GM18505 (cell line): ENCODE data around the gene SLC18A3.

ENCODE experiments used
- ATAC-seq: cut with Tn5 transposase; IDR thresholded peaks from one replicate; pipeline ENCODE4 v1.9.1; 2021; ENCODE audit not compliant: unreplicated experiment
- POLR2A ChIP-seq: IDR thresholded peaks from 4 replicates; pipeline ENCODE4 v1.6.1; 2011; ENCODE audit warnings: borderline replicate concordance; ENCODE audit not compliant: insufficient read depth, insufficient read length; ENCODE audit errors: extremely low read depth

The SLC18A3 gene

DNA sequence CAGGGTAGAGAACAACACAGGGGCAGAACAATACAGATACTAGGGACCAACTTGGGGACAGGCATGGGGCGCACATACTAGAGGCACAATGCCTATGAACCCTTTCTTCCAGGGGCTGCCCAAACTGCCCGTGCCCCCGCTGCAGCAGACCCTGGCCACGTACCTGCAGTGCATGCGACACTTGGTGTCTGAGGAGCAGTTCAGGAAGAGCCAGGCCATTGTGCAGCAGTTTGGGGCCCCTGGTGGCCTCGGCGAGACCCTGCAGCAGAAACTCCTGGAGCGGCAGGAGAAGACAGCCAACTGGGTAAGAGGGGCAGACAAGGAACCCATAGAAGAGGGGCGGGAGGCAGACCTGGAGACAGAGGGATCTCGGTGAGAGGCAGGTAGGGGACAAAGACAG lies 9.5 kb downstream of the SLC18A3 start:
- no peak for ATAC-seq
- no peak for TF ChIP-seq POLR2A

DNA sequence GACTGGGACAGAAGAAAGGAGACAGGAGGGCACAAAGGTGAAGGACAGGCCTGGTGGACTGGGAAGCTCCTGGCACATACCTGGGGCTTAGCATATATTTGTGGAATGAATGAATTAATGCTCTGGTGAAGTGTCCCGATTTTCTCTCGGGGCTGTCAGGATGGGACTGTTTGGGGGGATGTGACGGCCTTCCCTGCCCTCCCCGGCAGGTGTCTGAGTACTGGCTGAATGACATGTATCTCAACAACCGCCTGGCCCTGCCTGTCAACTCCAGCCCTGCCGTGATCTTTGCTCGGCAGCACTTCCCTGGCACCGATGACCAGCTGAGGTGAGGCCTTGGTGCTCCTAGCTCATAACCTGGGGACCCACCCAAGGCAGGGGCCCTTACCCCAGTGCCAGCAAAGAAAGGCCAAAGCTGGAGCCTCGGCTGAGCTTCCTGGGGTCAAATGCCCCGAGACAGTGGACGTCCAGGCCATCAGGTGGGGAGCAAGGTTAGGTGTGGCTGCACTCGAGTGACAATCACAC lies 10.2 kb downstream of the SLC18A3 start:
- no peak for ATAC-seq
- no peak for TF ChIP-seq POLR2A

DNA sequence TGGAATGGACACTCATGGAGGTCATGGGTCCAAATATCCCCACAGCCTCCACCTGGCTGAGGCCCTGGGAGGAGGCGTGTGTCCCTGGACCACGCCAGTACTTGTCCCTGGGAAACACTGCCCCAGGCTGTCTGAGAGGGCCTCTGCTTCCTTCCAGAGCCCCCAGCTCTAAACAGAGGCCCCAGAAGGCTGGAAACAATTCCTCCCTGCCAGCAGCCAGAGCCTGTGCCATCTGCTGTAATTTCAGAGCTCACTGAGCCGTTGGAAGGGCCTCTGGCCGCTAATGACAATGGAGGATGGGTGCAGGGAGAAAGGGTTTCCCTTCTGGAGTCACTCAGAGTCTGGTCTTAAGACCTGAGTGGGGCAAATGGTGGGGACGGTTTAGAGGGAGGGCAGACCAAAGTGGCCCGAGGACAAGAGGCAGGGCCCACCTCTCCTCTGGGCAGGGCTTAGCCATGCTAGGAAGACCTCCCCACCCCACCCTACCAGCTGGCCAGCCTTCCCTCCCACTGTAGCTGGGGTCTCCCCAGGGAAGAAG lies 10.8 kb downstream of the SLC18A3 start:
- no peak for TF ChIP-seq POLR2A

DNA sequence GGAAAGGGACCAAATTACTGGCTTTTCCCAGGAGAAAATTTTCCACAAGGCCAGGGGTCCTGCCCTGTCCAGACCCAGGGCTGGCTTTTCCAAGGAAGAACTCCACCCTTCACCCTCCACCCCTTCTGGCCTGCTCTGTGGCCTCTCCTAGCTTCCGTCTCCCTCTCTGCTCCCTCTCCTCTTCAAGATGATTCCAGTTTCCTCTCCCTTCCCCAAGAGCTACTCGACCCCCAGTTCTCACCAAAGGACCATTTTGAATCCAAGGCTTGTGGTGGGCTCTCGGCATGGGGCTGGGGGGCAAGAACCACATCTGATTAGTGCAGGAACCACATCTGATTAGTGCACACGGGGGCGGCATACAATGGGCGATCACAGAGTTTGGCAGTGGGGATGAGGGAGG lies 11.5 kb downstream of the SLC18A3 start:
- TF ChIP-seq POLR2A = no peak
- ATAC-seq = no peak

More for the DNA sequence above, 10.8 kb downstream of the SLC18A3 start:
- ATAC-seq = no peak

DNA sequence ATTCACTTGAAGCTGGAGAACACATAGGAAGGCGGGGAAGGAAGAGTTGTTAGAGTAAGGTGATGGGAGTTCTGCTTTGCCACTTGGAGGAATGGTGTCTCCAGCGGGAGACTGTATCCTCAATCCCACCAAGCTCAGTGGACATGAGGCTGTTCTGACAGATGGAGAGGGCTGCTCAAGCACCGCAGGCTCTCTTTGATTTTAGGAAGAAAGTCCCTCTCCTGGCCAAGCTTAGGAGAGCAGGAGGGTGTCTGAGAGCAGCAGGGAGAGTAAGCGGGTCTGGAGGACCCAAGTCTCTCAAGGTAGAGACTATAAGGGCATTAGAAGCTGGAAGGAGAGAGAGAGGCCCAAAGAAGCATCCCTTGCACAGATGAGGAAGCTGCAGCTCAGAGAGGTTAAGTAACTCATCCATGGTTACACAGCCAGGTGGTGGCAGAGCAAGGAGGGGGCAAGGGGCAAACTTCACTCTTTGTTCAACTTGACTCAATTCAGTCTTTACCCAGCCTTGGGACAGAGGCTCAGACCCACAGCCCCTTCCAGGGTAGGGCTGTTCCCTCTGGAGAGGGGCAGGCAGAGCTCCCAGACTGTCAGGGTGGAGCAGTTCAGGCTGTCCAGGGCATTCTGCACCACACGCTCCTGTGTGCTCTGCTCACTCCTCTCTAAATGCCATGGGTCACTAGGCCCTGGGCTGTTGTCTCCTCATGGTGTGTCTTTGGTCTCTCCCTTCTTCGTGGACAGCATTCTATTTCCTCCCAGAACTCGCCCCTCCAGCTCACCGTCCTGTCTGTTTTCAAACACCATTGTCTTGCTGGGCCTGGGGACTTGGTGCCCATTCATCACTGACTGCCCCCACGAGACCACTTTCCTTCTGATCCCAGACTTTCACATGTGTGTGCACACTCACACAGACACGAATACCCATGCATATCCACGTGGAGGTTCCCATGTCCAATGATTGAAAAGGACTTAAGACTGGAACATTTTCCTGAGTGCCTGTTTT lies 12.6 kb downstream of the SLC18A3 start:
- no peak for TF ChIP-seq POLR2A
- ATAC-seq = no peak

DNA sequence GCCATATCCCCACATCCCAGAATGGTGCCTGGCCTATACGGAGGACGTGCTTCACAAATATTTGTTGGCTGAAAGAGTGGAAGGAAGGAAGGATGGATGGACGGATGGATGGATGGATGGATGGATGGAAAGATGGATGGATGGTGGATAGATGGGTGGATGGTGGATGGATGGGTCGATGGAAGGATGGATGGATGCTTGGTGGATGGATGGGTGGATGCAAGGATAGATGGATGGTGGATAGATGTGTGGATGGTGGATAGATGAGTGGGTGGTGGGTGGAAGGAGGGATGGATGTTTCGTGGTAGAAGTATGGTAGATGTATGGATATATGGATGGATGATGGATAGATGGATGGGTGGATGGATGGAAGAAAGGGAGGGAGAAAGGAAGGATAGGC lies 14.5 kb downstream of the SLC18A3 start:
- no peak for ATAC-seq
- no peak for TF ChIP-seq POLR2A

DNA sequence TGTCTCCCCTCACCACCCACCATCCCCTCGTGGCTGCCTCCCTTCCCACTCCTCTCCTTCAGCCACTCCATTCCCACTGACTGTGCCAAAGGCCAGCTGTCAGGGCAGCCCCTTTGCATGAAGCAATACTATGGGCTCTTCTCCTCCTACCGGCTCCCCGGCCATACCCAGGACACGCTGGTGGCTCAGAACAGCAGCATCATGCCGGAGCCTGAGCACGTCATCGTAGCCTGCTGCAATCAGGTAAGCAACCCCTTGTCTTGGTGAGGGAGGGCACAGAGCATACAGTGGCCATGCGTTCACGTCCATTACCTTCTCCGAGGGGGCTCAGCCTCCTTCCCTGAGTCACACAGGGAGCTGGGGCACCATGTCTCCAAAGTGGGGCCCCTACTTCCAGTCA lies 15.3 kb downstream of the SLC18A3 start:
- no peak for ATAC-seq

DNA sequence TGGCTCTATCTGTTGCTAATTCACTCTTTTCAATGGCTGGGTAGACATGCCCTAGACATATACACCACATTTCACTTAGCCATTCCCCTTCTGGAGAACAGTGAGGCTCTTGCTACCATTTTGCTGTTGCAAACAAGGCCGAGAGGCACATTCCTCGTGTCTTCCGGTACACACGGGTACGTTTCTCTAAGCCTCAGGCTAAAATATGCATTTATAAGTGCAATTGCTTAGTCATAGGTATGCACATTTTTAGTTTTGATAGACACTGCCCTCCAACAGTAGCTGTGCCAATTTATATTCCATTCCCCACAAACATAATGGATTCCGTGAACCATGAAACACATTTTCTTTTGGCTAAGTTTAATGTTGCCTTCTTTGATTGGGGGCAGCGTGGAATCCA lies 16.9 kb downstream of the SLC18A3 start:
- ATAC-seq = no peak

More for the DNA sequence above, 15.3 kb downstream of the SLC18A3 start:
- TF ChIP-seq POLR2A = no peak

DNA sequence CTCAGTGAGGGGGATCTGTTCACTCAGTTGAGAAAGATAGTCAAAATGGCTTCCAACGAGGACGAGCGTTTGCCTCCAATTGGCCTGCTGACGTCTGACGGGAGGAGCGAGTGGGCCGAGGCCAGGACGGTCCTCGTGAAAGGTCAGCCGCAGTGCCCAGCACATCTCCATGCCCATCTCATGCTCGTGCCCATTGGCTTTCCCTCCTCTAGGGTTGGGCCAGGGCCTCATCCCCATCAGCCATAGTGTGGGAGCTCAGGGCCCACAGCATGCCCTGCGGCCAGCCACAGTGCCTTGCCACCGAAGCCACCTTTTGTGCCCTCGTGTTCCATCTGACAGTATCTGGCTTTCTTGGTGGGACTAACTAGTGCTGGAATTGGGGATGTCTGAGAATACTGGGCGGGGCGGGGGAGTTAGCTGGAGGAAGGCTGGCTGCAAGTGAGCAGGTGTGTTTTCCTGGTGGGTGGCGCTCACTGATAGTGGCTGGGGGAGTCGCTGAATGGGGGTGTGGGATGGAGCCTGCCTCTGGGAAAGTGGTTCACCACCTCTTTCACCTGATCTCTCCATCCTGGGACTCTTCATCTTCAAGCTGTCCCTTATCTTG lies 17.6 kb downstream of the SLC18A3 start:
- no peak for TF ChIP-seq POLR2A
- no peak for ATAC-seq

More for the DNA sequence above, 16.9 kb downstream of the SLC18A3 start:
- TF ChIP-seq POLR2A = no peak

DNA sequence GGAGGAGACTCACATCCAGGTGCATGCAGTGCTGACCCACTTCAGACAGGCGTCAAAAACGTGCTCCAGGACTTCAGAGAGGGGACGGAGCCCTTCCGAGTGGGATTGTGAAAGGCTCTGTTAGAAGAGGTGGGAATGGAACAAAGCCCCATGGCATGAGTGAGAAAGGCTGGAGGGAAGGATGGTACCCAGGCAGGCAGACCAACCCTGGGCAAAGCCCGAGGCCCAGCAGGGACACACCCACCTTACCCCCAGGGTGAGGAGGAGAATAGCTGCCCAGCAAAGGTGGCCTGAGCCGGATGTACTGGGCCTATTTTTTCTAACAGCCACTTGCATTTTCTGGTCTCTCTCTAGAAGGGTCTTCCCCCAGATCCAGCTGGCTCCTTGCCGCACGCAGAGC lies 18.5 kb downstream of the SLC18A3 start:
- no peak for TF ChIP-seq POLR2A
- no peak for ATAC-seq

DNA sequence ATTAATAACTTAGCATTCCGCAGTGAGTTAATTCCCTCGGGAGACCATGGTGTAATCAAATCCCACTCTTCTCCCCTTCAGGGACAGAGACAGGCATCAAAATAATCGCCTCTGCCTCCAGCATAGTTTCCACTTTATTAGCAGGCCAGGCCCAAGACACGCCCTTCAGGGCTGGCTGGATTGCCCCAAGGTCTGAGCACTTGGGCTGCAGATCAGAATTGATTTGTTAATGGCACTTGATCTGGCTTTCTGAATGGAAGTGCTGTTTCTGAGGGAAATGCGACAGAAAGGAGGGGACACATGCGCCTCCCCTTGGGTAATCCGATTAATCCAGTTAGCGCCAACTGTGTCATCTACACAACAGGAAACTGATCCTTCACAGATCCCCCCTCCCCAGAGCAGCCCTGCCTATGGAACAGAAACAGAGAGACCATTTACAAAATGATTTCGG lies 19.3 kb downstream of the SLC18A3 start:
- no peak for ATAC-seq
- TF ChIP-seq POLR2A = no peak

DNA sequence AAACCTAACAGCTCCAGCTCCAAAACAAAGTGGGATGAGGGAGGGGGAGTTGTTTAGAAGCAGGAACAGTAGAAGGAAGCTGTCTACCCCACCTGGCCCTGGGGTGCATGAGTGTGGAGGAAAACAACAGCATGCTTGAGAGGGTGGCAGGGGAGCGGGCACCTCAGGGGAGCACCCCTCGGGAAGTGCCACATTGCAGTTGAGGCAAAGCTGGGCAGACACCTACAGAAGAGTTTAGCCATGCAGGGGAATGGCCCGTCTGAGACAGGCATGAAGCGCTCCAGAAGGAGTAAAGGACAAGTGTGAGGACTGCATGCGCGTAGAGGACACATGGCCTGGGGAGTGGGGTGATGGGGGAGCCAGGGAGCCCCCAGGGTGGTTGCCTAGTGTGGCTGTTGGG lies 21.9 kb downstream of the SLC18A3 start:
- no peak for ATAC-seq
- TF ChIP-seq POLR2A = no peak

DNA sequence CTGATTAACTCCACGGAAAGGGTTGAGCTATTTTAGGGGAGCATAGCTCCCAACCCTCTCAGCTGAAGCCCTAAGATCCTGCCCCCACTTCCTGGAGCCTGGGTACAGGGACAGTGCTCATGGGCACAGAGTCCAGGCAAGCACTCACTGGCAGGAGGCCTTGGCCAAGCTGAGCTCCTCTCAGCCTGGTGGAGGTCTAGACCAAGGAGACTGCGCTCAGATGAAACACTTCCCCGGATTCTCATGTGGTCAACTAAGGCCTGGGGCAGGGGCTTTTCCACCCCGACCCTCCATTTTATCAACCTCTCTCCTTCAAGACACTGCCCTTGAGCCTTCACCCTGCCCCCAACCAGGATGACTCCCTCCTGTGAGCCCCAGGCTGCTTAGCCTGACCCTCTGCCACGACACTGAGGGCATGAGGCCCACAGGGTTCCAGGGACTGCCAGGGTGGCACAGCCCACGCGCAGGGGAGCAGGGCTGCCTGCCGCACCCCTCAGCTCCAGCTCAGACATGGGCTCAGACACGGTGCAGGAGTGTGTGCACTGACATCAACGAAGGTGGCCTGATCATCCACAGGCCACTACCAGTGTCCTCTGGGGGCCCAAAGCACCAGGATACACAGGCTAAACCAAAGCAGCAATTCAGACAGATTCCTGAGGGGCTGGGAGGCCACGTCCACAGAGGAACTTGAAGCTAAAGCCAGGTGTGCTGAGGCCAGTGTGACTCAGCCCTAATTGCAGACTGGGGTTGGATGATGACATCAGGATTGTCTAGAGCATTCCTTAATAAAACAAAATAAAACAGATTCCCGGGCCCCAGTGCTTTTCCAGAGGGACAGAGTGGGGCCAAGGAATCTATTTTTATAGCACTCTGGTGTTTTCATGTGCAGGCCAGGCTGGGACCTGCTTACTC lies 22.6 kb downstream of the SLC18A3 start:
- TF ChIP-seq POLR2A = no peak
- ATAC-seq = no peak

DNA sequence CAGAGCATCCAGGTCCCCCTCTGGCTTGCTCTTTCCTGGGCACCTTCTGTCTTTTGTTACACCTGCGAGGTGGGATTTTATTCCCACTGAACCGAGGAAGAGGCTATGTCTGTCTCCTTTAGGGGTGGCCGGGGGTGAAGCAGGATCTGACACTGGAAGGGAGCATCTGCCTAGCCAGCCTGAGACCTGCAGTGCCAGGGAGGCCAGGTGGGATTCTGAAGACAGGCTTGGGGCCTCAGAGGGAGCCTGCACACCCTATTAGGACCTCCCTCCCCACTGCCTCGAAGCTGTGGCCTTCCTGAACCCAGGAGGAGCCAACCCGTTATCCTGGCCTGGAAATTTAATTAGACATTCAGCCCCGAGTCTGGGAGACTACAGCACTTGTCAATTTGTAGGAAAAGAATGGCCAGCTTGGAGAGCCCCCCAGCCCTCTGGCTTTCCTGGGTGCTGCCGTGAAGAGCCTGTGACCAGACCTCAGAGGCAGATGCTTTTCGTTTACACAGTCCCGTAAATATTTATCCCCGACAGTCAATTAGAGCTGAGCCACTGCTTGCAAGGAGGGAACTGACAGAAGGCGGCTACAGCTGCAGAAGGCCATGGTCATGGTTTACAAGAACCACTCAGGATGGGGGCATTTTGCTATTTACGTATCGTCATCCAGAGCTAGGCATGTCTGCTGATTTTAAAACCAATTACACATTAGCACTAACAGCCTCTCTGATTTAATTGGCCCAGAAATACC lies 23.4 kb downstream of the SLC18A3 start:
- no peak for TF ChIP-seq POLR2A
- no peak for ATAC-seq
